Stimulated activated CD4-positive, alpha-beta T cell treated with anti-CD3 and anti-CD28 coated beads, Interleukin-12 subunit alpha, Interleukin-12 subunit beta, amount 100 ng/mL, for 48 hours (primary cell): Measurements from ENCODE around the gene KIAA1671.

Experiments
- DNase-seq, 3 donors: peaks; one replicate each; pipeline ENCODE4 v3.0.0-alpha.2; 2020; ENCODE audit warnings: low read depth in 2 of 3, low spot score in 1 of 3

KIAA1671 gene

DNA sequence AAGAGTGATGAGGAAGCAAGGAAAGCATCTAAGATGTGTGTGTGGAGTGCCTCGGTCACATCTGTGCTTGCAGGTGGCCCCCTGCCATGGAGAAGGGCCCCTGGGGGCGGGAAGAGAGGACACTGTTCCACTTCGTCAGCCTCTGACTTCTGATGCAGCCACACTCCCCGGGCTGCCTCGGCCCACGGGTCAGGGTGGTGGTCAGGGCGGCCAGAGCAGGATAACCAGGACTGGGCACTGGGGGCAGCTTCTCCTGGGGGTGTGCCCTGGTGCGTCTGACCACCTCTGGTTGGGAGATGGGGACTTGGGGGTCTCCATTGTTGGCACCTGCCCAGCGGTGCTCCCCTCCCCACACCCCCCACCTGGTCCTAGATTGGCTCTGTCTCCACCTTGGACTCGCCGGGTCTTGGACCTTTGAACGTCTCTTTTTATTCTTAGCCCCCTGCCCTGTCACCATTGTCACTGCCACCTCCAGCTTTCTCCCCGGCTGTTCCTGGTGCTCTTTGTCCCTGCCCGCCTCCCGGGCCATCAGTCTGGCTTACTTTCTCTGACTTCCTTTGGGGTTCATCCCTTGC is 114.4 kb downstream of the KIAA1671 start:
- DNase-seq, result no peak

DNA sequence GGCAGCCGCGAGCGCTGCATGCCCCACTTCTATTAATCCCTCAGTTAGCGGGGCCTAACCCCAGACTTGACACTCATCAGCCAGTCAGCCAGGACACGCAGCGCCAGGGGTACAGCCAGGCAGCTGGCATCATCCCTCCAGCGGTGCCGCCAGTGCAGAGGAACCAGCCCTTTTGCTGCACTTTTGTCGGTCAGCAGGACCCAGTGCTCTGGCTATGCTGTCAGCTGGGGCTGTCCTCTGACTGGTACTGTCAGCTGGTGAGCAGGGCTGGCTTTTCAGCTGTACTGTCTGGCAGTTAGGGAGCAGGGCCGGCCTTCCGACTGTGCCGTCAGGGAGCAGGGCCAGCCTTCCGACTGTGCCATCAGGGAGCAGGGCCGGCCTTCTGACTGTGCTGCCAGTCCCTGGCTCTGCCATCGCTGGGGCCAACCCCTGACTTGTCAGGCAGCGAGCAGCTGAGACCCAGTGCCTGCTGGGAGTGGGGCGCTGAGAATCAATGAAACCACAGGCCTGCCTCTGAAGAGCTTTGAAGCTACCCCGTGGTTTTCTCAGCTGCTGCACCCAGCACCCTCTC is 115.4 kb downstream of the KIAA1671 start:
- peak in 2 of 3 donors; percentile 59 to 65 for DNase-seq

DNA sequence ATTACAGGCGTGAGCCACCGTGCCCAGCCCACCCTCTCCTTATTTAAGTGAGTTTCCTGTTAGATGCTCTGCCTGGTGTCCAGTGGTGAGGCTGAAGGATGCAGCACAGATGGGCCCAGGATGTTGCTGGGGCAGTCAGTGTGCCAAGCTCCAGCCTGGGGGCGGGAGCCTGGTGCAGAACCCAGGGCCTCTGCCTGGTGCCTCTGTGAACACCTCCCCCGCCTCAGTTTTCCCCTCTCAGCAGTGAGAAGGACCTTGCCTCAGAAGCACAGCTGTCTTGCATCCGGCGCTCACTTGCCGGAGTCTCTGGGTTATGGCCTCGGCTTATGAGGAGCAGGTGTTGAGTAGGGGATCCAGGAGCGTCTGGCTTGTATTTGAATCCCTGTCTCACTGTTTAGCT is 116.2 kb downstream of the KIAA1671 start:
- DNase-seq, result peak in 2 of 3 donors; percentile 40 to 52

- DNase-seq, result no peak
Observed at GRCh38 chr22:25069426-25069757, 116.9 kb downstream of the KIAA1671 start.

- DNase-seq, result no peak
Observed at GRCh38 chr22:25069758-25070481, 117.4 kb downstream of the KIAA1671 start.

GRCh38 chr22:25070956-25071355 is 118.4 kb downstream of the KIAA1671 start:
- no peak for DNase-seq

DNA sequence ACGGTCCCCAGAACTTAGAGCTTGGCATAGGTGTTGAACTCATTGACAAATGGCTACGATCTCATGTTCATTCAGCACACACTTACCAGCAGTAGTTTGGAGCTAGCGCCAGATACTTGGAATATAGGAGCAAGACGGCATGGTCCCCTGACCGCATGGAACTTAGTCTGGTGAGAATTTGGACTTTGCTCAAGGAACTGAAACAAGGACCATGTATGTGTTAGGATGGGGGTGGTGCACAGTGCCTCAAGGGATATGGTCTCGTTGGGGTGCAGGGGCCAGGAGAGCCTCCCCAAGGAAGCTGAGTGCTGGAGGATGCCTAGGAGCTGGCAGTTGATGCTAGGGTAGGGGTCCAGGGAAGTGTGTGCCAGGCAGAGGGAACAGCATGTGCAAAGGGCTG is 119.2 kb downstream of the KIAA1671 start:
- no peak for DNase-seq

DNA sequence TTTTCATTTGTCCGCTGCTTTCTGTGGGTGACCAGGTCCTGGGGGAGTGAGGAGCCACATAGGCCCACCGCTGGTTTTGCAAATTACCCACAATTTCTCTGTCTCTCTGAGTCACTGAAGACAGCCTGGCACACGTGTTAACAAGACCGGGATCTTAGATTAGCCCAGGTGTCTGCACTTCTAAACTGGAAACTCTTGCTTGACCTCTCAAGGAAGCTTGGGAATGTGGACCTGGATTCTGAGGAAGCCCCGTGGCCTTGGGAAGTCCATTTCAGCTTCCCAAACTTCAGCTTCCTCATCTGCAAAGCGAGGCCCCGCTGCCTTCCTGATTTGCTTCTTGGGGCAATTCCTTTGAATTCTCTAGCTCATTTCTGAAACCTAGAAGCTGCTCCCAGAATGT is 119.9 kb downstream of the KIAA1671 start:
- DNase-seq, result no peak

GRCh38 chr22:25076336-25076735 is 123.8 kb downstream of the KIAA1671 start:
- peak in 2 of 3 donors; percentile 51 to 65 for DNase-seq

DNA sequence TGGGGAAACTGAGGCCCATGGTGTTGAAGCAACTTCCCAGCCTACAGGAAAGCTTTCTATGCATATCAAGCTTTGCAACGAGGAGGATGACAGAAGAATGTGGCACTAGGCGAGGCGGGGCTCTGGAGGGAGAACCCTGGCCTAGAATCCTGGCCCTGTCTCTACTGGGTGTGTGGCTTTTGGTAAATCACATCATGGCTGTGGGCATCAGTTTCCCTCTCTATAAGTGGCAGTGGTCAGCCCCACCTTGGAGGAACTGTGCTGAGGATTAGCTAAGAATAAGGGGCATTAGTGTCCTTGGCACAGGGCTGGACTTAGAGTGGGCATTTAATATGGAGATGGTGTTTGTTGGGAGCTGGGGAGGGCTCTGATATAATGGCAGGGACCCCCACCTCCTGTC is 124.5 kb downstream of the KIAA1671 start:
- no peak for DNase-seq

GRCh38 chr22:25077964-25078363 is 125.4 kb downstream of the KIAA1671 start:
- no peak for DNase-seq

DNA sequence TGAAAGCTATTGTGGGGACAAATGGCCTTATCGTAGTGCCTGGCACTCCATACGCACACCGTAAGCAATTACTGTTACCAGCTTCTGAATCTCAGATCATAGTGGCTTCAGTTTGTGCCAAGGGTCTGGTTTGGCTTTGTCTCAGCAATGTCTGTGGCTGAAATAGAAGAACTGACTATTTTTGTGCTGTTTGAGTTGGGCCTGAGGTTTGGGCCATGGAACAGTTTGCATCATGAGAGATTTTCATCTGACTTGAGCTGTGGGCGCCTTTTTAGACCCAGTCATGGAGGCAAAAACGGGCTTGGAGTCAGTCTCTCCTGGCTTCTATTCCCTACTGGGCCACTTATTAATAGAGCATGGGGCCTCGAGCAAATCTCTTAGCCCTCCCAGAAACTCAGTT is 126.1 kb downstream of the KIAA1671 start:
- DNase-seq, result no peak

- no peak for DNase-seq
Observed at GRCh38 chr22:25080855-25081254, 128.3 kb downstream of the KIAA1671 start.

DNA sequence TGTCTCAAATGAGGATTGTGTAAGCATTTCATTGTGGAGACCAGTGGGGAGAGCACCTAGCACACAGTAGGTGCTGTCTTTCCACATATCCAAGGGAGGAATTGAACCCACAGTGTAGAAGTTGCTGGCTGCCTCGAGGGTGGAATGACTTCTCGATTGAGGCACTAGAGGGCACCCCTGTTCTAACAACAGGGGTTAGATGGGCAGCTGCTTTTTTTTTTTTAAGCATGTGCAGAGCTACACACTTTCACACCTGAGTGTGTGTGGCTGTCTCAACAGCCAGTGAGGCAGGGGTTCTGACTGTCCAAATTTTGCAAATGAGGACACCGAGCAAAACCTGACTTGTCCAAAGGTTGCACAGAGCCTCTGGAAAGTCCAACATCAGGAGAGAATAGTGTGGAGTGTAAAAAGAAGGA is 128.9 kb downstream of the KIAA1671 start:
- DNase-seq, result peak in 2 of 3 donors; percentile 46 to 53

DNA sequence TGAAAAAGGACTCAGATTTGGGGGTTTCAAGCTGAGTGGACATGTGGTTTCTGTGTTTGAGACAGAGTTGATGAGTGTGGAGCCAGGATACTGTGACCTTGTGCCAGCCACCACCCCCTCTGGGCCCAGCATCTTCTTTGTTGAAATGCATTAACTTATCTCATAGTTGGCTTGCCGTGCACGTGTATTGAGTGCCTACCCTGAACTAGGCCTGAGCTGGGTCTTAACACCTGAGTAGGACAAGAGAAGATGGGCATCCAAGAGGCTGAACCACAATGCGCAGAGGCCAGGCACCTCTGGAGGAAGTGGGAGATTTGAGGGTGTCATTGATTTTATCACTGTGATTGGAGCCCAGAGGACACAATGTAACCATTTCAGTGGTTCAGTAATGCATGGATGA is 129.6 kb downstream of the KIAA1671 start:
- DNase-seq, result no peak

- DNase-seq, result no peak
Observed at GRCh38 chr22:25083056-25083806, 130.7 kb downstream of the KIAA1671 start.

DNA sequence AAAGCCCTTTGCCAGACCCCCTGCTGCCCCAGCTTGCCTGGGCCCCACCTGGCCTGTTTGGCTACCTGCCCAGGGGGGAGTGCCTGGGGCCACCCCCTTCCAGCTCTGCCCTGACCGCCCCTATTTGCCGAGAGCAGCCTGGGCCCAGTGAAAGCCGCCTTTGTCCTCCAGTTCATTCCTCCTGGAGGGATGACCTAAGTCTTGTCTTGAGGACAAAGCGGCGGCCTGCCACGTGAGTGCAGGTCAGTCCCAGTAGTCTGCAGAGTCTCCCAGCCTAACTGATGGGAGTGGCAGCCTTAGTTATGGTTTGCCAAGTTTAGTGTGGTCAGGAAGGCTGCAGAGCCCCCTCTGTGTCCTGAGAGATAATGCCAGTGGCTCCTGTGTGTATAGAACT is 131.3 kb downstream of the KIAA1671 start:
- DNase-seq, result no peak

DNA sequence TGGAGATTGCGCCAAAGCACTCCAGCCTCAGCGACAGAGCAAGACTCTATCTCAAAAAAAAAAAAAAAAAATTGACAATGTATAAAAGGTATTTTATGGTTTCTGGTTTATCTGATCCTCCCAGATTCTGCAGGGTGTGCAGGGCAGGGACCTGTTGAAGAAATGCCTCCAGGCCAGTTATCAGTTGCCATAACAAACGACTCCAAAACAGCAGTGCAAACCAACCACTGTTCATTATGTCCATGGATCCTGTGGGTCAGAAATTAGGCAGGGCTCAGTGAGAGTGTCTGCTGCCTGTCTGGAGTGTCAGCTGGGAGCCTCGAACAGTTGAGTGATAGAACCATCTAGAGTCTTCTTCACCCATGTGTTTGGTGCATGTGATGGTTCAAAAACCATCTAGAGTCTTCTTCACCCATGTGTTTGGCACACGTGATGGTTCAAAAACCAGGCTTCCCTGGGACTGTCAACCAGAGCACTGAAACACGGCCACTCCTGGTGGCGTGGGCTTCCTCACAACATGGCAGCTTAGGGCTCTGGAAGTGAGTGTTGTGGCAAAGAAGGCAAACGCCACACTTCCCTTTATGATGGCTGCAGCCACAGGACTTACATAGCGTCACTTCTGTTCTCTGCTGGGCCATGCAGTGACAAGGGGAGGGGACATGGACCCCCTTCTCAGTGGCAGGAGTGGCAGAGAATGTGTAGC is 132.0 kb downstream of the KIAA1671 start:
- DNase-seq, result no peak

DNA sequence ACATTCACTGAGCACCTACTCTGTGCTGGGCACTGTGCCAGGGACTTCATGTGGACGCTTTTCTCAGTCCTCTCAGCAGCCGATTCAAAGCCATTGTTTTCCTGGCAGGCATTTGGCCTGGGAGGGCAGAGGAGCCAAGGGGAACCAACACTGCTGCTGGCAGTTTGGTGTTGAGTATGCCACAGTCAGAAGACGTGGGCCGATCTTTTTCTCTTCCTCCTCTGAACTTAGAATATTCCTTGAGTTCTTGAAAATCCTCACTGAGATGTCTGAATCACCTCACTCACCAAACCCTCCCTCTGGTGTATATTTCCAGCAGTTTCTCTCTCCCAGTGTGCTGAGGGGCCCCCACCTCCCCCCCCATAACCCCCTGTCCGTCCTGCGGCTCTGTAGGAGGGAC is 132.6 kb downstream of the KIAA1671 start:
- no peak for DNase-seq

DNA sequence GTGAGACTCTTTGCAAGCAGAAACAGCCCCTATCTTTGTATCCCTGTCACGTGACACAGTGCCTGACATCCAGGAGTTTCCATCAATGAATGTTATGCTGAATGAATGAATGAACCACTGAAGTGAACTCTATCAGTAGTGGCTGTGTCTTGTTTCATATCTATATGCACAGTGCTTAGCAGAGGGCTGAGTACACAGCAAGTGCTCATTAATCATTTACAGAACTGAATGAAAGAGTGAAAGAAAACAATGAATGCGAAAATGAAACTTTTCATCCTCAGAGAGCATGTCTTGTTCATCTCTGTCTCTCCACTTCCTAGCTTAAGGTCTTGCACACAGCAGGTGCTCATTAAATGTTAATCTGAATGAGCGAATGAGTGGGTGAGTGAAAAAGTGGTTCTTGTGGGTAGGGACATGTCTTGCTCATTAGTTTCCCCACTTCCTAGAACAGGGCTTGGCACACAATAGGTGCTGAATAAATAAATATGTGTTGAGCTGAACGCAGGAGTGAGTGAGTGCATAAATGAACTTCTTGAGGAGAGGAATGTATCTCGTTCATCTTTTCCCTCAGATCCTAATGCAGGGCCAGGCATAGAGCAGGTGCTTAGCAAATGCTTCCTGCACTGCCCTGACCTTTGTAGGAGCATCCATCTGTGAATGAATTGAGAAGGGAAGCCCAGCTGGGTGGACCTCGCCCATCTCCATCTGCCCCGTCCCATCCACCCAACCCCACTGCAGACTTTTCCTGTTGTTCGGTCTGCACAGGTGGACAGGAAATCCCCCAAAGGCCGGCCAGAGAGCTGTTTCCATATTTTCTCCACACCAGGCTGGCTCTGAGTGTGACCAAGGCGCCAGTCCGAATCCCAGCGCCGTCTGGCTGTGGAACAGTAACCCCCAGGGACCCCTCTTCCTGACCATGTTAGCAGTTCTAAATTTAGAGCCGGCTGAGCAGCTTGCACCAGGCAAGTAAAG is 133.7 kb downstream of the KIAA1671 start:
- peak in 1 of 3 donors; percentile 45 for DNase-seq
